Measurements from ENCODE around the gene SCN4A.

DNA sequence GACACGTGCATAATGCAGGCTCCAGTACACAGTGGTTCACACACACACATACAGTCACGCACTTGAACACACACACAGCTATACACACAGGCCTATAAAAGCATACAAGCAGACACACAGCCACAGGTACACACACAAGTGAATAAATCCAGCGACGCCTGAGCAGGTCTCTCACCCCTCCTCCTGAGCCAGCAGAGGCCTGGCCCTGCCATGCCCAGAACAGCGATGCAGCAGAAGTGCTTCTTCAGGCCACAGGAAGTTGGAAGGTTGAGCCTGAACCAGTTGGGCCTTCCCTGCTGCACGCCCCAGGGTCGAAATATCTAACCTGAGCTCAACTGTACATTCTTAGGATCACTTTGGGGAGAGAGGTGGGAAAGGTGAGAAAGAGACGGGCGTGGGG lies 33.3 kb downstream of the SCN4A start:
- TF ChIP-seq, protein P1, sequence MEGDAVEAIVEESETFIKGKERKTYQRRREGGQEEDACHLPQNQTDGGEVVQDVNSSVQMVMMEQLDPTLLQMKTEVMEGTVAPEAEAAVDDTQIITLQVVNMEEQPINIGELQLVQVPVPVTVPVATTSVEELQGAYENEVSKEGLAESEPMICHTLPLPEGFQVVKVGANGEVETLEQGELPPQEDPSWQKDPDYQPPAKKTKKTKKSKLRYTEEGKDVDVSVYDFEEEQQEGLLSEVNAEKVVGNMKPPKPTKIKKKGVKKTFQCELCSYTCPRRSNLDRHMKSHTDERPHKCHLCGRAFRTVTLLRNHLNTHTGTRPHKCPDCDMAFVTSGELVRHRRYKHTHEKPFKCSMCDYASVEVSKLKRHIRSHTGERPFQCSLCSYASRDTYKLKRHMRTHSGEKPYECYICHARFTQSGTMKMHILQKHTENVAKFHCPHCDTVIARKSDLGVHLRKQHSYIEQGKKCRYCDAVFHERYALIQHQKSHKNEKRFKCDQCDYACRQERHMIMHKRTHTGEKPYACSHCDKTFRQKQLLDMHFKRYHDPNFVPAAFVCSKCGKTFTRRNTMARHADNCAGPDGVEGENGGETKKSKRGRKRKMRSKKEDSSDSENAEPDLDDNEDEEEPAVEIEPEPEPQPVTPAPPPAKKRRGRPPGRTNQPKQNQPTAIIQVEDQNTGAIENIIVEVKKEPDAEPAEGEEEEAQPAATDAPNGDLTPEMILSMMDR (IDR thresholded peaks at IDR 0.05; ENCODE audit: borderline replicate concordance, extremely low read depth, low read length, poor library complexity, severe bottlenecking), result no peak
- no peak for TF ChIP-seq EZH2 (IDR thresholded peaks at IDR 0.05; ENCODE audit: borderline replicate concordance, low read depth, low read length, severe bottlenecking)

All from DND-41 (cell line).